Fibroblast of lung (primary cell): ENCODE data around the gene PRR23E. TPM values are rescaled to one million over a fixed set of nuclear protein-coding genes. Genes with fewer than 3 reads are reported as not detected.

ENCODE experiments used
- DNase-seq, 2 donors: peaks; one replicate each; pipeline versions ENCODE4 v3.0.0 to v3.0.0-alpha.2; 2010; ENCODE audit warnings: low read depth in 2 of 2
- H2AFZ ChIP-seq: 2 replicates; pipeline ENCODE4 v1.5.1; 2012; ENCODE audit warnings: low read length, control low read depth, inconsistent platforms
- H3K27ac ChIP-seq: 2 replicates; pipeline ENCODE4 v1.5.1; 2011; ENCODE audit warnings: low read length, control low read depth; ENCODE audit not compliant: insufficient read depth
- H3K27me3 ChIP-seq: 2 replicates; pipeline ENCODE4 v1.5.1; 2011; ENCODE audit warnings: mild to moderate bottlenecking, low read length; ENCODE audit not compliant: control insufficient read depth, insufficient read depth
- H3K36me3 ChIP-seq: 2 replicates; pipeline ENCODE4 v1.5.1; 2011; ENCODE audit warnings: low read length; ENCODE audit not compliant: control insufficient read depth, insufficient read depth
- H3K4me1 ChIP-seq: 2 replicates; pipeline ENCODE4 v1.5.1; 2011; ENCODE audit warnings: low read length; ENCODE audit not compliant: control insufficient read depth, insufficient read depth; ENCODE audit errors: extremely low read depth
- H3K4me2 ChIP-seq: 2 replicates; pipeline ENCODE4 v1.5.1; 2011; ENCODE audit warnings: low read length, control low read depth; ENCODE audit not compliant: insufficient read depth; ENCODE audit errors: extremely low read depth
- H3K4me3 ChIP-seq, 4 experiments: fragments of 200-600 bp in 1 of 4; sonication (generic) in 1 of 4; replicated peaks in 1 of 4; 2 replicates each; pipeline ENCODE4 v1.5.1; 2011 to 2016; ENCODE audit warnings: low read length in 4 of 4, low read depth in 3 of 4, mild to moderate bottlenecking in 3 of 4, control low read depth in 2 of 4, inconsistent platforms in 1 of 4, mixed read lengths in 1 of 4; ENCODE audit not compliant: insufficient read depth in 1 of 4; ENCODE audit errors: control extremely low read depth in 1 of 4
- H3K79me2 ChIP-seq: 2 replicates; pipeline ENCODE4 v1.5.1; 2012; ENCODE audit warnings: mild to moderate bottlenecking, low read length, inconsistent platforms; ENCODE audit not compliant: control insufficient read depth, insufficient read depth
- H3K9ac ChIP-seq: 2 replicates; pipeline ENCODE4 v1.5.1; 2011; ENCODE audit warnings: mild to moderate bottlenecking, low read length, control low read depth; ENCODE audit not compliant: insufficient read depth
- H3K9me3 ChIP-seq: 2 replicates; pipeline ENCODE4 v1.5.1; 2012; ENCODE audit warnings: low read depth, low read length; ENCODE audit not compliant: control insufficient read depth, insufficient read depth
- H4K20me1 ChIP-seq: 2 replicates; pipeline ENCODE4 v1.5.1; 2011; ENCODE audit warnings: low read length; ENCODE audit not compliant: control insufficient read depth, insufficient read depth; ENCODE audit errors: extremely low read depth
- EZH2 ChIP-seq: IDR thresholded peaks from 2 replicates; pipeline ENCODE4 v1.5.1; 2012; ENCODE audit warnings: low read length, control low read depth, mild to moderate bottlenecking; ENCODE audit errors: missing control alignments
- polyA plus RNA-seq, 2 donors: library from polyadenylated mRNA; depleted of rRNA in 1 of 2; stranded (reverse) in 1 of 2; unstranded in 1 of 2; fragments of >200 nt; gene quantifications; 2 replicates each; pipeline ENCODE4 v1.2.1, GENCODE V29; 2011 to 2012; ENCODE audit warnings: missing spikeins in 1 of 2
- total RNA-seq: library from RNA; depleted of rRNA; stranded (reverse); fragments of >200 nt; gene quantifications from 2 replicates; pipeline ENCODE4 v1.2.1, GENCODE V29; 2014
- TF ChIP-seq, protein P1 (sequence below), 2 donors: IDR thresholded peaks in 1 of 2; conservative IDR thresholded peaks in 1 of 2; 1 replicate in 1 of 2; 2 replicates in 1 of 2; pipeline ENCODE4 v1.5.1; 2011 to 2012; ENCODE audit warnings: low read length in 2 of 2, control low read depth in 1 of 2, inconsistent platforms in 1 of 2, low read depth in 1 of 2, mild to moderate bottlenecking in 1 of 2

Gene PRR23E
- total and polyA plus RNA-seq, 2 donors (not counting 1 experiment from before 2014, with no cell fraction given), result not detected

DNA sequence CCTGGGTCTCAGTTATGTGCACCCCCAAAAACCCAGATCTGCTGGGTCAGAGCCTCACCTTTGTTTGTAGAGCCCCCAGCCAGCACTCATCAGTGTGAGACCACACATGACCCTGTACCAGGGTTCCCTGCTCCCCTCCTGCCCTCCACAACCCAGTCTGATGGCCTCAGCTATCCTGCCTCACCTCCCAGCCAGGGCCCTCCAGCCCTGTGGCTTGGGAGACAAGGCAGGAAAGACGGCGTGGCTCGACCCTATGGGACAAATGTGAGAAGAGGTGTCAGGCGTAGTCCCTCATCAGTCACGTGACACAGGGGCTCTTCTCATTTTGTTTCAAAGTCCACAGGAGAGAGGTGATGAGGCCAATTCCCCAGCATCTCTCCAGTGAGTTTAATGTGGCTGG, 28.3 kb upstream of the PRR23E start:
- no peak overlapping the region for H2AFZ ChIP-seq
- no peaks in the 10 kb centered on the region for H3K36me3 ChIP-seq
- peaks cover 3% of the 10 kb centered on the region for H3K27me3 ChIP-seq
- H3K4me1 ChIP-seq, result no peaks in the 10 kb centered on the region
- no peaks in the 10 kb centered on the region for H3K79me2 ChIP-seq
- no peak overlapping the region for H3K4me2 ChIP-seq
- no peak for DNase-seq
- H3K4me3 ChIP-seq, result no peak overlapping the region
- no peaks in the 10 kb centered on the region for H3K9me3 ChIP-seq
- no peak for TF ChIP-seq EZH2
- TF ChIP-seq, protein P1, sequence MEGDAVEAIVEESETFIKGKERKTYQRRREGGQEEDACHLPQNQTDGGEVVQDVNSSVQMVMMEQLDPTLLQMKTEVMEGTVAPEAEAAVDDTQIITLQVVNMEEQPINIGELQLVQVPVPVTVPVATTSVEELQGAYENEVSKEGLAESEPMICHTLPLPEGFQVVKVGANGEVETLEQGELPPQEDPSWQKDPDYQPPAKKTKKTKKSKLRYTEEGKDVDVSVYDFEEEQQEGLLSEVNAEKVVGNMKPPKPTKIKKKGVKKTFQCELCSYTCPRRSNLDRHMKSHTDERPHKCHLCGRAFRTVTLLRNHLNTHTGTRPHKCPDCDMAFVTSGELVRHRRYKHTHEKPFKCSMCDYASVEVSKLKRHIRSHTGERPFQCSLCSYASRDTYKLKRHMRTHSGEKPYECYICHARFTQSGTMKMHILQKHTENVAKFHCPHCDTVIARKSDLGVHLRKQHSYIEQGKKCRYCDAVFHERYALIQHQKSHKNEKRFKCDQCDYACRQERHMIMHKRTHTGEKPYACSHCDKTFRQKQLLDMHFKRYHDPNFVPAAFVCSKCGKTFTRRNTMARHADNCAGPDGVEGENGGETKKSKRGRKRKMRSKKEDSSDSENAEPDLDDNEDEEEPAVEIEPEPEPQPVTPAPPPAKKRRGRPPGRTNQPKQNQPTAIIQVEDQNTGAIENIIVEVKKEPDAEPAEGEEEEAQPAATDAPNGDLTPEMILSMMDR (conservative IDR thresholded peaks at IDR 0.05 in 1 of 2, IDR thresholded peaks at IDR 0.05 in 1 of 2; ENCODE audit: low read depth in 1 of 2, low read length in 2 of 2), result no peak
- no peak overlapping the region for H3K27ac ChIP-seq
- H4K20me1 ChIP-seq, result no peaks in the 10 kb centered on the region
- no peak overlapping the region for H3K9ac ChIP-seq

DNA sequence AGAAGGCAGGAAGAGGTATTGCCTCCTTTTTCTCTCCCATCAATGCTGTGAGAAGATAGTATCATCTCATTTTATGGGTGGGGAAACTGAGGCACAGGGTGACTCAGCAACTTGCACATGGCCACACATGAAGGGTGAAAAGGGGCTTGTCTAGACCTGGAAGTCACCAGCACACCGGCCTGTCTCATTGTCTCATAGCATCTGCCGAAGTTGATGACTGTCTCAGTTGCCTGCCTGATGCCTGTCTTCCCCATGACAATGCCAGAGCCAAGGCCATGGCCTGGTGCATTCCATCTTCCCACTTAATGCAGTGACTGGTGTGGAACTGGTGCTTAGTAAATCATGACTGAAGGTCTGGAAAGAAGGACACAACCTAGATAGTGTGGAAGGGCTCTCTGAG, 27.9 kb upstream of the PRR23E start:
- no peak overlapping the region for H3K4me3 ChIP-seq
- no peaks in the 10 kb centered on the region for H4K20me1 ChIP-seq
- H3K79me2 ChIP-seq, result no peaks in the 10 kb centered on the region
- no peaks in the 10 kb centered on the region for H3K9me3 ChIP-seq
- no peaks in the 10 kb centered on the region for H3K36me3 ChIP-seq
- H3K9ac ChIP-seq, result no peak overlapping the region
- H3K27me3 ChIP-seq, result peaks cover 3% of the 10 kb centered on the region
- no peak overlapping the region for H3K4me2 ChIP-seq
- H2AFZ ChIP-seq, result no peak overlapping the region
- H3K4me1 ChIP-seq, result no peaks in the 10 kb centered on the region
- TF ChIP-seq, protein P1 (conservative IDR thresholded peaks at IDR 0.05 in 1 of 2, IDR thresholded peaks at IDR 0.05 in 1 of 2; ENCODE audit: low read depth in 1 of 2, low read length in 2 of 2), result no peak
- no peak for TF ChIP-seq EZH2
- no peak for DNase-seq
- no peak overlapping the region for H3K27ac ChIP-seq

DNA sequence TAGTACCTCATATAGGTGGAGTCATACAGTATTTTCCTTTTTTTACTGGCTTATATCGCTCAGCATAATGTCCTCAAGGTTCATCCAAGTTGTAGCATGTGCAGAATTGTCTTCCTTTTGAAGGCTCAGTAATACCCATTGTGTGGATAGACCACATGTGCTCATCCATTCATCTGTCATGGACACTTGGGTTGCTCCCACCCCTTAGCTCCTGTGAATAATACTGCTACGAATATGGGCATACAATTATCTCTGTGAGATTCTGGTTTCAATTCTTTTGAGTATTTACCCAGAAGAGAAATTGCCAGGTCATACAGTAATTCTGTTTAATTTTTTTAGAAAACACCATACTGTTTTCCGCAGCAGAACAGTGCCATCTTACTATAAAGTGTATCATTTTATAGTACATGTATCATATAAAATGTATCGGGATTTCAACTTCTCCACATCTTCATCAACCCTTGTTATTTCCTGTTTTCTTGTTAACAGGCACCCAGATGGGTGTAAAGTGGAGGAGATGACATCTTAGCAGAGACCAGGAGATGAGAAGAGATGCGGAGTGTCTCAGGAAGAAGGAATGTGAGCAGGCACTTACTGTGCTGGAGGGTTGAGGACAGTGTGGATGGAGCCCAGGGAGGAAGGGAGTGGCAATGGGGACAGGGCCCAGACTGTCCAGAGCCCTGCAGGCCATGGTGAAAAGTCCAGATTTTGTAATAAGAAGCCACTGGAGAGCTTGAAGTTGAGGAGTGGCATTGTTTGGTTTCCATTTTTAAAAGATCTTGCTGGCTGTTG, 27.0 kb upstream of the PRR23E start:
- Histone ChIP-seq H3K9me3 (no peaks in the 10 kb centered on the region), H3K79me2 (no peaks in the 10 kb centered on the region), H3K36me3 (no peaks in the 10 kb centered on the region), H2AFZ (no peak overlapping the region), H3K4me3 (no peak overlapping the region), H3K4me1 (no peaks in the 10 kb centered on the region), H3K4me2 (no peak overlapping the region), H3K27me3 (no peaks in the 10 kb centered on the region), H3K9ac (no peak overlapping the region), H4K20me1 (no peaks in the 10 kb centered on the region), H3K27ac (no peak overlapping the region)
- no peak for DNase-seq
- TF ChIP-seq EZH2, result no peak
- TF ChIP-seq, protein P1 (conservative IDR thresholded peaks at IDR 0.05 in 1 of 2, IDR thresholded peaks at IDR 0.05 in 1 of 2; ENCODE audit: low read depth in 1 of 2, low read length in 2 of 2), result no peak
